Stimulated activated CD4-positive, alpha-beta T cell treated with anti-CD3 and anti-CD28 coated beads, Interleukin-1b, Interleukin-23, amount 100 ng/mL, for 4 hours (primary cell): ENCODE data around the gene SLC30A3.
"Not testable (repeated sequence)": the region's sequence is repeated elsewhere in the genome, so short reads cannot be mapped to it uniquely, and the experiment has no call there.

Experiments used
- DNase-seq, 2 donors: peaks; one replicate each; pipeline ENCODE4 v3.0.0-alpha.2; 2020; ENCODE audit warnings: low read depth in 2 of 2

The SLC30A3 gene, protein sequence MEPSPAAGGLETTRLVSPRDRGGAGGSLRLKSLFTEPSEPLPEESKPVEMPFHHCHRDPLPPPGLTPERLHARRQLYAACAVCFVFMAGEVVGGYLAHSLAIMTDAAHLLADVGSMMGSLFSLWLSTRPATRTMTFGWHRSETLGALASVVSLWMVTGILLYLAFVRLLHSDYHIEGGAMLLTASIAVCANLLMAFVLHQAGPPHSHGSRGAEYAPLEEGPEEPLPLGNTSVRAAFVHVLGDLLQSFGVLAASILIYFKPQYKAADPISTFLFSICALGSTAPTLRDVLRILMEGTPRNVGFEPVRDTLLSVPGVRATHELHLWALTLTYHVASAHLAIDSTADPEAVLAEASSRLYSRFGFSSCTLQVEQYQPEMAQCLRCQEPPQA

DNA sequence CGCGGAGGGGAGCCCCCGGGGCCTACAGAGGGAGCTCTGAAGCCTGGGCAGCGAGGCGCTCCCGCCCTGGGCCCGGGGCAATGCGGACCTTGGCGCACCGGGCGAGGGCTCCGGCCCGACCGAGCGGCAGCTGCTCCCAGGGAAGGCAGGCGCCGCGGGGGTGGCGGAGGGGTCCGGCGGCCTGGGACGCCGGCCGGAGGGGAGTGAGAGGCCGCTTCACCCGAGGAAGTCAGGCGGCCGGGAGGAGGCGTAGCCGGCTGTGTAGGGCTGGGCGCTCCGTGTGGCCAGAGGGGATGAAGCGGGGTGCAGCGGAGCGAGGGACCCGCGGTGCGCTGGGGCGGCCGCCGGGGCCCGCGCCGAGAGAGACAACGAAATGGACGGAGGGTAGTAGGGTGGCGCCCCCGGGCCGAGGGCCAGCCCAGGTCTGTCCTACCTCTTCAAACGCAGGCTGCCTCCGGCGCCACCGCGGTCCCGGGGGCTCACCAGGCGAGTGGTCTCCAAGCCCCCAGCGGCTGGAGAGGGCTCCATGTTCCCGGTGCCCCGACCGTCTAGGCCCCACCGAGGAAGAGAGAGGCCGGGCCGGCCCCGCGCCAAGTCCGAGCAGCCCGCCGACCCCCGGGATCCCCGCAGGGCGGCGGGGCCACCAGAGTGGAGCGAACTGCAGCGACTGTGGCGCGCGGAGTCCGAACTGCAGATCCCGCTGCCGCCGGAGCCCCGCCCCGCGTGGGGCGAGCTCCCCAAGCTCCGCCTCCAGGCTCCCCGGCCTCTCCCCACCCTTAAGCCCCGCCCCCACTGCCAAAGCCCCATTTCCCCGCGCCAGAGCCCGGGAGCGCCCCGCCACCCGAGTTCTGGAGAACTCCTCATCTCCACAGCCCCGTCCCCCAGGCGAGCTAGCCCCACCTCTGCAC is at the start of gene SLC30A3:
TSS of gene SLC30A3 (minus strand) at position 669 of the 908 bp plus-strand sequence. CDS start at position 528, 141 bp downstream.
- DNase-seq, result peak; percentile 62 to 71

GRCh38 chr2:27312152-27312551 is 49.3 kb upstream of the SLC30A3 start:
- DNase-seq, result no peak

DNA sequence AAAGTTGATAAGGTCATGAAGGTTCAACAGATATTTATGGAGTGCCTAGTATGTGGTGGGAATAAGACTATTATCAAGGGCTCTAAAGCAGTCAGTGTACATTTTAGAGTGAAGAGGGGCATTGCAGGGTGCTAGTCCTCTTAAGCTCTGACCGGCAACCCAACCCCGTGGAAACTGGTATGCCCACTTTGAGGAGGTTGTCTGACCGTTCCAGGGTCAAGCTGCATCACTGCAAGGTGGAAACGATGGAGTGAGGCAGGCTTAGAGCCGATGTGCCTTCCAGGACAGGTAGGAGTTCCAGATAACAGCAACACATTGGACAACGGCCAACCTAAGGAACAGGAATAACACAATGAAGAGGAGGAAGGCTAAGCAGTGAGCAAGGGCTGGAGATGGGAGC is 46.8 kb upstream of the SLC30A3 start:
- no peak for DNase-seq

DNA sequence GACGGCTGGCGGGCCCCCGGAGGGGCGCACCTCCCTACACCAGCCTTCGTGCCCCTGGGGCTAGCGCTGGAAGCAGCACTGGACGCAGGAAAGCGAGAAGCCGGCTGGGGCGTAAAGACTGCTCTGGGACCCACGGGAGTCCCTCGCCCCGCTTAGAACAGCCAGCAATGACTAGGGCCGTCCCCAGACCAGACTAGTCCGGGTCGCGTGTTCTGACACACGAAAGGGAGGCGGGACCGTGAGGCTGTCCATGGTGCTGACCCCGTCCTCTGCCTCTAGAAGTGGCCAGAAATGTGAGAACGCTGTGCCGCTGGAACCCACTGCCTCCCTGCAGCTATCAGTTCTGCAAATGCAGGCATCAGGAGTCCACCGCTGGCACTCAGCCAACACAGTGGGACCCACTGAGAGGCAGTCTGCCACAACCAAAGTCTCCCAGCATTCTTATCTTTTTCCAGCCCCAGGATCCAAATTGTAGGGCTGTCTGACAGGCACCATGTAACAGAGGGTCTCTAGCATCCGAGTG is 45.6 kb upstream of the SLC30A3 start, which contains the start of gene UCN:
TSS of gene UCN (minus strand) at position 87 of the 523 bp plus-strand sequence. CDS start 550 bp downstream, outside the sequence.
- no peak for DNase-seq

- no peak for DNase-seq
Observed at GRCh38 chr2:27307545-27308358, 44.9 kb upstream of the SLC30A3 start.

GRCh38 chr2:27307287-27307544 is 44.4 kb upstream of the SLC30A3 start:
- no peak for DNase-seq

GRCh38 chr2:27306573-27307286 is 43.9 kb upstream of the SLC30A3 start:
- peak; percentile 21 to 38 for DNase-seq

- no peak for DNase-seq
Observed at GRCh38 chr2:27306136-27306535, 43.3 kb upstream of the SLC30A3 start.

DNA sequence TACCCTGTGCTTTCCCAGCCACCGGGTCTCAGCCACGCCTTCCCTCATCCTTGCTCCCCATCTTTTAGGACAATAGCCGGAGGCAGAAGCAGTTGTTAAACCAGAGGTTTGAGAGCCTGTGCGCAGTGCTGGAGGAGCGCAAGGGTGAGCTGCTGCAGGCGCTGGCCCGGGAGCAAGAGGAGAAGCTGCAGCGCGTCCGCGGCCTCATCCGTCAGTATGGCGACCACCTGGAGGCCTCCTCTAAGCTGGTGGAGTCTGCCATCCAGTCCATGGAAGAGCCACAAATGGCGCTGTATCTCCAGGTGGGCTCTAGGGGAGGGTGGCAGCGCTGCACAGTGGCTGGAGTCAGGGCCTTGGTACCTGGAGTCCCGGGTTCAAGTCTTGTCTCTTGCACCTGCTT is 42.7 kb upstream of the SLC30A3 start:
- DNase-seq, result no peak

DNA sequence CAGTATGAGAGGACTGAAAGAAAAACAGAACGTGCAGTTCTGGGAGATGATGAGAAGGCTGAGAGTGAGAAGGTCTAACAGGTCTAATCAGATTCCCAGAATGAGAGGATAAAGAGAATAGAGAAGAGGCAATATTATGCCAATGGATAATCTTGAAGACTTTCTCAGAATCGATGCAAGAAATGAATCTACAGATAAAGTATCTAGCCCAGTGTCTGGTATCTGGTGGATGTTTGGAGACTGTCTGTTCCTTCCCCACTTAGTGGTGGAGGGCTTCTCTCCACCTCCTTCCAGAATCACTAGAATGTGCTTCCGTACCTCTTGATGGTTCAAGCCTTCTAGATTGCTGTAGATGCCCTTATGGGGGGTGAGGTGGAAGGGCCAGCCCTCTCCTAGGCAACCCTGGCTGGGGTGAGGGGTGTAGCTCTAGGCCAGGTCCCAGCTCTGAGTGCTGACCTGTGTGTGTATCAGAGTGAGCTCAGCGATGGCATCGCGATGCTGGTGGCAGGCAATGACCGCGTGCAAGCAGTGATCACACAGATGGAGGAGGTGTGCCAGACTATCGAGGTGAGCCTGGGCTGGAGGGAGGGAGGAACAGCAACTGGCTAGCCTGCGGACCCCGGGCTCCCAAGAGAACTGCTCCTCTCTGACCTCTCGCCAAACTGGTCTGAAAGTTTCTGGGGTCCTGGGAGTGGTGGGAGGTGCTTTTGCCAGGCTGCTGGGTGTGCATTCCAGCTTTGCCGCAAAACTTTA is 41.8 kb upstream of the SLC30A3 start:
- DNase-seq, result no peak

GRCh38 chr2:27303093-27304025 is 40.5 kb upstream of the SLC30A3 start:
- DNase-seq, result peak in 1 of 2 donors; percentile 39

DNA sequence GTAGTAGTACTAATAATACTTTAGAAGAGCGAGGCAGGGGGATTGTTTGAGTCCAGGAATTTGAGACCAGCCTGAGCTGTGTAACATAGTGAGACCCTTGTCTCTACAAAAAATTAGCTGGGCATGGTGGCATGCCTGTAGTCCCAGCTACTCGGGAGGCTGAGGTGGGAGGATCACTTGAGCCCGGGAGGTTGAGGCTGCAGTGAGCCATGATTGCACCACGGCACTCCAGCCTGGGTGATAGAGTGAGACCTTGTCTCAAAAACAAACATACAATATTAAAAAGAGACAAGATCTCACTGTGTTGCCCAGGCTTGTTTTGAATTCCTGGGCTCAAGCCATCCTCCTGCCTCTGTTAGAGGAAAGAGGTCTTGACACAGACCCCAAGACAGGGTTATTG is 37.8 kb upstream of the SLC30A3 start:
- DNase-seq, result not testable (repeated sequence)

- no peak for DNase-seq
Observed at GRCh38 chr2:27298391-27299080, 35.7 kb upstream of the SLC30A3 start.

DNA sequence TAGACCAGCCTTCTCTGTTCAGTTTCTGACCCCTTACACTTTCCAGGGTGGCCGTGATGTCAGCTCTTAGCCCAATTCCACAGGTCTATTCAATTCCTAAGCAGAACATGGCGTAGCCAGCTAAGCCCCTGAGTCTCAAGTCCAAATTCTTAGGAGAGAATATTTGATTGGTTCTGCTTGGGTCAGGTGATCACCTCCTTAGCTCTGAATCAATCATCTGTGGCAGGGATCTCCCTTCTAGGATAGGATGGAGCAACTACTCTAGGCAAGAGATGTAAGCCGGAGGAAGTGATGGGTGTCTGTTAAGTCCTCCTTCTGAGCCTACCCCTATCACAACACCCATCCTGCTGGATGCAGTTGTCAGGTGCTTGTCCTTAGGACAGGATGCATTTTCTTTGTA is 34.3 kb upstream of the SLC30A3 start:
- no peak for DNase-seq

DNA sequence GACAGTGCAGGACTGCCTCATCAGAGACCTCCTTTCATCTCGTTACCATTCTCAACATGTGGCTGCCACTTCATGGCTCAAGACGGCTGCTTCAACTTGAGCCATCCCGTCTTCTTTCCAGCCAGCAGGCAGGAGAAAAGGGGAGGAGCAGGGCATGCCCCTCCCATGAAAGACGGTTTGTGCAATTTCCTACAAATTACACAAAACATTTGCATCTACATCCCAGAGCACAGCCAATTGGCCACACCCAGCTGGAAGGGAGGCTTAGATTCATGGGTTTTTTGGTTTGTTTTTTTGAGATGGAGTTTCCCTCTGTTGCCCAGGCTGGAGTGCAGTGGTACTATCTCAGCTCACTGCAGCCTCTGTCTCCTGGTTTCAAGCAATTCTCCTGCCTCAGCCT is 33.6 kb upstream of the SLC30A3 start:
- DNase-seq, result no peak

DNA sequence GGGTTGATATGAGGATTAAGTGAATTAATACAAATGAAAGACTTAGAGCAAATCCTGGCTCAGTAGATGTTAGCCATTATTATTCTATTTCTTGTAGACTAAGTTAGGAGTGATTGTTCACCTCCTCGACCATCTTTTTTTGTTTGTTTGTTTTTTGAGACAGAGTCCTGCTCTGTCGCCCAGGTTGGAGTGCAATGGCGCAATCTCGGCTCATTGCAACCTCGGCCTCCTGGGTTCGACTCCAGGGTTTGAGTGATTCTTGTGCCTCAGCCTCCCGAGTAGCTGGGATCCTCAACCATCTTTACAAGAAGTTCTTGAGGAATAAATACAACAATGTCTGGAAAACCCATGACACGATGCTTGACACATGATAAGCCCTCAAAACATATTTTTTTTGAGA is 32.1 kb upstream of the SLC30A3 start:
- no peak for DNase-seq

DNA sequence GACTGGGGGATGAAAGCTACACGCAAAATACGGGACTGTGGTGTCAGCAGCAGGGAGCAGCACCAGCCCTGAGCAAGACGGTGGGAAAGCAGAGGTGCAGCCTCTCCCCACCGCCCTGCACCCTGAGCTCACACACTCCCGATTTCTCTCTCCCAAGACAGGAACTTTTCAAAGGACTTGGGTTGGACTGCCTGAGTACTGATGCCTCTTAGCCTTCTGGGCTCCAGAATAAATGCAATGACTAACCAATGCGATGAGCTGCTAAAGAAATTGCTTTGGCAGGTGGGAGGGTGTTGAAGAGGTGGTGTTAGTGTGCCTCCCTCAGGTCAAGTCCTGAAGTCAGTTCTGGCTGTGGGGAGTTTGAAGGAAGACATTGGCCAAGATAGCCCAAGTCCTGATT is 29.0 kb upstream of the SLC30A3 start:
- no peak for DNase-seq

DNA sequence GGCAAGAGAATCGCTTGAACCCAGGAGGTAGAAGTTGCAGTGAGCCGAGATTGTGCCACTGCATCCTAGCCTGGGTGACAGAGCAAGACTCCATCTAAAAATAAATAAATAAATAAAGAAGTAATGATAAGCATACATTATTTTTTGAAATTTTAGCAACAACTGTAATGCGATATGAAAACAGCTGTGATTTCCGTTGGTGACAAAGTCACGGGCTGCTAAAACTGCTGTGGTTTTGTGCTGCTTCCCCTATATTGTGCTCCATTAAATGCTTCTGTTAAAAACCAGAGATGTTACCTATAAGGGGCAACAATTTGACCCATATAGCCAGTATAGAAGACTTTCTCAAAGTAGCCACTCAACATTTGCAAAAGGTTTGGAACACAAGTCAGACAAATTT is 27.7 kb upstream of the SLC30A3 start:
- DNase-seq, result no peak

- no peak for DNase-seq
Observed at GRCh38 chr2:27288610-27289009, 25.8 kb upstream of the SLC30A3 start.
